Embryonic facial prominence (tissue), 1 donor: Measurements from ENCODE around the gene PRUNE2.
A peak's percentile ranks its signal among the peaks of the same experiment; 100 is the strongest.
"Not testable (repeated sequence)": the region's sequence is repeated elsewhere in the genome, so short reads cannot be mapped to it uniquely, and the experiment has no call there.

Source experiments
- DNase-seq: peaks from one replicate; pipeline ENCODE4 v3.0.0-alpha.2; 2016; ENCODE audit errors: extremely low spot score

The PRUNE2 gene

DNA sequence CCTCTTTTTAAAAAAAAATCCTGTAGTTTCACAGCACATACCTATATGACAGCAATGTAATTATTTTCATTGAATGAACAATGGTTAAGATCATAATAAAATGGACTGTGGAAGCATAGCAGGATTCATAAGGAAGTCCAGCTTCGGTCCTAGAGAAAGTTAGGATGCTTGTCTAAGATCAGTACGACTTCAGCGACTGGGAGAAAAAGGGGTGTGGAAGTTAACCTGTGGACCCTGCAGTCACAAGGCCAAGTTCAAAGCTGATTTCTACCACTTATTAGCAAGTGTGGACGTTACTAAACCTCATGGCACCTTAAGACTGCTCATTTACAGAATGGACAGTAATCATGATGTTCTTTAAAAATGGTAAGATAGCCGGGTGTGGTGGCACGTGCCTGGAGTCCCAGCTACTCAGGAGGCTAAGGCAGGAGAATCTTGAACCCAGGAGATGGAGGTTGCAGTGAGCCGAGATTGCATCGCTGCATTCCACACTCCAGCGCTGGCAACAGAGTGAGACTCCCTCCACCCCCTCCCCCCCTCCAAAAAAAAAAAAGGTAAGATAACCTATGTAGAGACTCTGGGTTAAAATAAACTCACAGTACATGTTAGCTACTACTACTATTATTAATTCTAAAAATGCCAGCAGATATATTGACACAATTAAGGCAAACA, 213.3 kb downstream of the PRUNE2 start:
- no peak for DNase-seq

DNA sequence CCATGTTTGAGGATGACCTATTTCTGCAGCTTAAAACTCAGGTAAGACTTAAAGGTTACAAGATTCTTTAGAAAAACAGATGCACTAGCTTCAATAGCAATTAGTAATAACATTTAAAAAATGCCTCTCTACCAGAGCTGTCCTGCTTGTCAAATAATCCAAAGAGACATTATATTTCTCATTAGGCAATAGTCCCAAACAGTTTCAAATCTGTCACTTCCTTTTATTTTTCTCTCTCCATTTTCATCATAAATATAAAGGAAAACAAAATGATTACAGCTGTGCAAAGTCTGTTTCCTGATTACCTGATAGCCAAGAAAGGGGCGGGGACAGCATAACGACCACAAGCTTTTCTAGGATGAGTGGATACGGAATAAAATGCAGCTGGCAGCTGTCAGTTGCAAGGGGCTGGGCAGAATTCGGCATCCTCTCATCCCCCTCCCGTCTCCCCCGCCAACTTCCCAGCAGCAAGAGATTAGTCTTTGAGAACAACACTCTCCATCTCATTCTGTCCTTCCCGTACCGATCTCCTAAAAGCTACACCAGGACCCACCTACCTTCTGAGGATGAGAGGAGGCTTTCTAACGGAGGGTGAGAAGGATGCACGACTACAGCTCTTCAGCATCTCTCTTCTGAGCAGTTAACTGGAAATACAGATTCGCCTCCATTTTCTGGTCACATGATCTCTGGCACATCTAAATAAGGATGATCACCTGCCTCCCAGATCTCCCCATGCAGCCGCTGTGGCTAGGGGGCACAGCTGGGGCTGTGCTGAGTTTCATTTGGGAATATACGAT, 214.2 kb downstream of the PRUNE2 start:
- DNase-seq = no peak

DNA sequence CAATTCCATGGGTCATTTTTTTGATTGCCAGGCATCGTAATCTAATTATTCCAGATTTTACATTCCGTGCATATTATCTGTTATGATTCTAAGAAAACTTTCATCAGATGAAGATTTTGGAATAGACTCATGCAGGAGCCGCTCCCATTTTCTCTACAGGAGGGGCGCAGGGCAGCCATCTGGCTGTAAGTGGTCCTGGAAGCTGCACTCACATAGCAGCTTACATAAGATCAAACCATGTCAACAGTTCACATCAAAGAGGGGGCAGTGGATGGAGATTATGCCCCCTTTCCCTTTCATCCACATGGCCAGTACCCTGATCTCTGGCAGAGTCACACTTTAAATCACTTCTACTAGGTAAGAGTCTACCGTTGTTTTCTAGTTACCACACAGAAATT, 214.9 kb downstream of the PRUNE2 start:
- no peak for DNase-seq

DNA sequence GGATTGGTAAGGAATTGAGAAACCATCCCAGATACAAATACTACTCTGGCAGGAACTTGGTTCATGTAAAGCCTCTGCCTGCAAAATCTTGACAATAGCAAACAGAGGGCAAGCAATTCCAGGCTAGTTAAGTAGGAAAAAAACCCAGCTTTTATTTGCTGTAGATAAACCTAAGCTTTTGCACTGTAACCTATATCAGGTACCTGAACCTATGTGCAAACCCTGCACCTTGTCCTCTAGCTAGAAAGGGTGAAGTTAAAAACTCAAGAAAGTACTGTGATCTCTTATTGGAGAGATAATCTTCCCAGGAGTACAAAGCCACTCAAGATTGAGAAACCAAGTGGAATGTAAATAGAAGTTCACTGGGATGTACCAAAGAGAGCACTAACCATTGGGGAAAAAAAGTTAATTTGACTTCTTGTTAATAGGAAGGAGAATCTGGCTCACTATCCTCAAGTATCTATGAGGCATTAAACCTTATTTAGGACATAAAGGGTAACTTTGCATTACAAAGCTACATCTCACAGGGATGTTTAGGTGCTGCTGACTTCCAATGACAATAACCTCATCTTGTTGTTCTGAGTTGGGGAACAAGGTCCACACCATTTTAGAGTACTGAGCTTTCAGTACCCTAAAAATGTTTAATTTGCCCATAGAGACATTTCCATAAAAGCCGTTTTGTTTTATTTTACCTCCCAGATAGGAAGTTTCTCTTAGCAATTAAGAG, 215.5 kb downstream of the PRUNE2 start:
- DNase-seq = no peak

DNA sequence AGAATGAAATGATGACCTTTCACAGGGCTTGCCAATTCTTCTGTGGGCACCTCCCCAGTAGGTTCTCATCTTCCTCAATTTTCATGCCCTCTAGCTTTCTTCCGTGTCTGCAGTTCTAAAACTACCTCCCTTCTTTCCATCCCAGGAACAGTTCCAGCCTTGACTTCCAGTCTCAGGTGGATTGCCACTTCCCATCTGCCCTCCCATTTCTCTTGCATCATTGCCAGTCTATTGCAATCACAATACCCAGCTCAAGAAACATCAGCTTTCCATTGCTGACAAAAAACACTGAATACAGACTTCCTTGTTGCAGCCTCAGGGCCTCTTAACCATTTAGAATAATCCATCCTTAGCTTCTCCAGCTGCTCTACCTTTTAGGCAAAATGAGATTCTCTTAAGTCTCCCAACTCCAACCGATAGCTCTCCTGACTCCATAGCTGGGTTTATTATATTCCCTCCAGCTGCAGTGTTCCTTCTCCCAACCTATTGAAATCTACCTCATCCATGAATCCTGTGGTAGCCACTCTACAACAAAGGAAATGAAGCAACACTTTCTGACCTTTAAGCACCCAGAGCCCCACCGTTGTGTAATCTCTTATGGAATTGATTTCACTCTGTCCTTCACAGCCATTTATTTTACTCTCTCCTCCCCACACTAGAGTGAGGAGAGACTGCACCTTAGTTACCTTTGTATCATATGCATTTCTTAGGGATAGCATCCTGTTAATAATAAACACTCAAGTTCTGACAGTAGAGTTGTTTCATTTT, 217.3 kb downstream of the PRUNE2 start:
- no peak for DNase-seq

DNA sequence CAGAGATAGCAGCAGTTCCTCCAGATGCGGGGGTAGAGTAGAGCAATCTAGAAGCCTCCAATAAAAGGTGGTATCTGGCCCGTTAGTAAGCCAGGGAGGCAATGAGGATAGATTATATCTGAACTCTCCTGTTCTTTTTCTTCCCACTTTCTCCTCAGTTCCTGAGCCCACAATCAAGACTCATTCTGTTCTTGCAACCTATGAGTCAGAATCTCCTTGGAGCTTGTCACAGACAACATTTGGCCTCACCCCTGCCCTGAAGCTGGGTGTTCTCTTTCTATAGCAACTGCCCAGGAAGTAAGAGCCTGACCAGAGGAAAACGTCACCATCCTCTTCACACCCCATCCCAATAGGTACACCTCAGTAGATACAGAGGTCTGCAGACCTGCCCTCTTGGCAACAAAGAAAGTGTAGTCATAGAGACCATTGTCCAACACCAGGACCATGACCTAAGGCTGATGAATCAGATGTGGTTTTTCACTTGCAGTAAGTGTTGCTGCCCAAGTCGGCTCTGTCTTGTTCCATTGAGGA, 218.0 kb downstream of the PRUNE2 start:
- DNase-seq = no peak

DNA sequence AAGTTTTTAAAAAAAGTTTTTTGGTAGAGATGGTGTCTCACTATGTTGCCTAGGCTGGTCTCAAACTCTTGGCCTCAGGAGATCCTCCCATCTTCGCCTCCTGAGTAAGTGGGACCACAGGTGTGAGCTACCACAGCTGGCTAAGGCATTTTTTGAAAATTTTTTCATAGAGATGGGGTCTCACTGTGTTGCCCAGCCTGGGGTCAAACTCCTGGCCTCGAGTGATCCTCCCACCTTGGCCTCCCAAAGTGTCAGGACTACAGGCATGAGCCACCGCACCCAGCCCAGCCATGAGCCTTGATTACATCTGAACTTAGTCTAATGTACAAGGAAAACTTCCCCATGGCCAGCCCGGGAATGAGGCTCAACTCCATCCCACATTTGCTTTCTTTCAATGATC, 219.2 kb downstream of the PRUNE2 start:
- DNase-seq = no peak

DNA sequence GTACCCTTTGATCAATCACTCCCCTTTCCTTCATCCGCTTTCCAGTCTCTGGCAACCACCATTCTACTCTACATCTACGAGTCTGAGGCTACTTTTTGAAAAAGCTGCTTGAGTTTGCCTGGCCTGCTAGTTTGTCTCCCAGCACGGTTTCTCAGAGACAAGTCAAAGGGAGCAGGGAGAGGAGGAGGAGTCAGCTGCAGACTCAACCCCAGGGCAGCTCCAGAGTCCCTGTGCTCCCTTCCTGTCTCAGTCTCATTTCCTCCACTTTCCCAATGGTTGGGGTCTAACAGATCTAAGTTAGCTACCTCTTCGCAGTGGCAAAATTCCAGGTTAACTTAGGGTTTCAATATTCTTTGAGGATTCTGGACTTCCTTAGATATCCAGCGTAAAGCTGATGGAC, 221.7 kb downstream of the PRUNE2 start:
- no peak for DNase-seq

DNA sequence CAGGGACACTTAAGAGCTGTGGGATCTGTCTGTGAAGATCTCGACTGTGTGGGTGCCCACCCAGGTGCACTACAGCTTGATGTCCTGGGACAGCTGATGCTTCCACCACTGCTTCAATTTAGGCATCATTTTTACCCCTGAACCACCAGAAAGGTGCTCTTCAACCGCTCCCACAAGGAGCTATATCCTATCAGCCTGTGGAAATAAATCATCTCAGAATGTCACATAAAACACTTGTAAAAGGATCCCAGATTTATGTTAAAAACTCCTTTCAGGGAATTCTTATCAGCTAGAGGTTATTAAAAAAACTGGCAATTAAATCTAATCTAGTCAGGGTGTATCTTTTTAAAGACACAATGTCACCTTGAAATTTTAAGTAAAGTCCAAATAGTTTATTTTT, 224.4 kb downstream of the PRUNE2 start:
- no peak for DNase-seq

DNA sequence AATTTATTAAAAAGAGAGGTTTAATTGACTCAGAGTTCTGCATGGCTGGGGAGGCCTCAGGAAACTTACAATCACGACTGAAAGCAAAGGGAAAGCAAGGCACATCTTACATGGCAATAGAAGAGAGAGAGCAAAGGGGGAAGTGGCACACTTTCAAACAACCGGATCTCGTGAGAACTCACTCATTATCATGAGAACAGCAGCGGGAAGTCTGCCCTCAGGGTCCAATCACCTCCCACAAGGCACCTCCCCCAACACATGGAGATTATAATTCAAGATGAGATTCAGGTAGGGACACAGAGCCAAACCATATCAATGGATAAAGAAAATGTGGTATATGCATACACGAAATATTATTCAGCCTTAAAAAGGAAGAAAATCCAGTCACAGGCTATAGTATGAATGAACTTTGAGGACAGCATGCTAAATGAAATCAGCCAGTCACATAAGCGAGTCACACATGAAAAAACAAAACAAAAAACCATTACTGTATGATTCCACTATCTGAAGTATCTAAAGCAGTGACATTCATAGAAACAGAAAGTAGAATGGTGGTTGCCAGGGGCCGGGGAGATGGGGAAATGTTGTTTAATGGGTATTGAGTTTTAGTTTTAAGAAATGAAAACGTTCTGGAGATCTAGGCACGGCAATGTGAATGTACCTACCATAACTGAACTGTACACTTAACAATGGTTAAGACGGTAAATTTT, 225.0 kb downstream of the PRUNE2 start:
- no peak for DNase-seq

DNA sequence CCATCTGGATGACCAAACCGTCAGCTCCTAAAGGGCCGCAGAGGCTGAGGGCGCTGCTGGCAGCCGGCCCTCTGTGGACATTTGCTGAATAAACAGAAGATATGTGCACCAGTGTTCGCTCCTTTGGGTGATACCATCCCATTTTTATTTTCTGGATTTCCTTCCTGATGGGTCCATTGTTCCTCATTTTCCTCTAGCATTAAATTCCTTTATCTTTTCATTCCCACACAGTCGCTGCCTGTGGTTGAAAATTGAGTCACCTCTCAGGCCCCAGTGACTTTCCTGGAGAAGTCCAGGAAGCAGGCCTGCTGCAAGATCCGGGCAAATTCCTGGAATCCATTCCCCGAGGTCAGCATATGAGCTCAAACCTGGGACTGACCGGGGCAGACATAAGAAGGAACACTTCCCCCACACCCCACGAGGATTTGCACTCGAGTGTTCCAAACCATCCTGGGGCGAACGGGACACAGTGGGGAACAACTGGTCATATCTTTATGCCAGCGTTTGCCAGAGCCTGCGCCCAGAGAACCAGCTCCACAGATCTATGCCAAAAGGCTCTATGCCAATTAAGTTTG, 228.3 kb downstream of the PRUNE2 start:
- DNase-seq = no peak

DNA sequence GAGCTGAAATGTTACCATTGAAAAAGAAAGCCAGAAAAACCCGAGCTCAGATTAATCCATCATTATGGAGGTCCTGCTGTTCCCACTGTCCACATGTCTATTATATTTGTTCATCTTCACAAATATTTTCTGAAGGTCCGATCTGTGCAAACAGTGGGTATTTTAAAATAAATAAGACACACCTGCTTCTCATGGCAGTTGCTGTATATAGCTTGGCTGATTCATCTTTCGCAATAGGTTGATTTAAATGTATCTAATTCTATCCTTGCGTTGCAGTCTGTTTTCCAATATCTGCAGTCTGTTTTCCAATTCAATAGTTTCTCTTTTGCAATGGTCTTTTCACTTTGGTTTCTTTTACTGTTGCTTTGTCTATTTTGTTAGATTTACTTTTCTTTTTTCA, 229.1 kb downstream of the PRUNE2 start:
- no peak for DNase-seq

DNA sequence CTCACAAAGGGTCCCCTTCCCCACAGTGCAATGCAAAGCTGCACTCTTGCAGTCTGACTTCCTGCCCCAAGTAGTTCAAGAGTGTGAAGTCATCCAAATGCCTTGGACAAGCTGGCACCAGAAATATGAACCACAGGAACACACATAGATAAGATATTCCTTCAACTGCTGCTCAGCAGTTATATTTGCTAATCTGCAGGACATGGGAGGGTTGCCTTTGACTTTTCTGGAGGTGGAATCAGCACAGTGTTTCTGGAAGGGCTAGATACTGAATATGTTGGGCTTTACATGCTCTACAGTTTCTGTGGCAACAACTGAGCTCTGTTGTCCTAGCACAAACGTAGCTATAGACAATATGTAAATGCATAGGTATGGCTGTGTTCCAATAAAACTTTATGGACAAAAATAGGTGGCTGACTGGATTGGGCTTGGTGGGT, 238.4 kb downstream of the PRUNE2 start:
- DNase-seq = no peak

DNA sequence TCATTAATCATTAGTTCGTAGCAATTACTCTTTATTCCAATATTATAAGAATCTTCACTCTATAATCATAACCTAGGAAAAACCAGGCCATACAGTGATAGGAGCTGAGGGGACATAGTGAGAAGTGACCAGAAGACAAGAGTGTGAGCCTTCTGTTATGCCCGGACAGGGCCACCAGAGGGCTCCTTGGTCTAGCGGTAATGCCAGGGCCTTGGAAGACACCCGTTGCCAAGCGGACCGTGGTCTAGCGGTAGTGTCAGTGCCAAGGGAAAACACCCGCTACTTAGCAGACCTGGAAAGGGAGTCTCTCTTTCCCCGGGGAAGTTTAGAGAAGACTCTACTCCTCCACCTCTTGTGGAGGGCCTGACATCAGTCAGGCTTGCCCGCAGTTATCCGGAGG, 239.9 kb downstream of the PRUNE2 start:
- DNase-seq = not testable (repeated sequence)

DNA sequence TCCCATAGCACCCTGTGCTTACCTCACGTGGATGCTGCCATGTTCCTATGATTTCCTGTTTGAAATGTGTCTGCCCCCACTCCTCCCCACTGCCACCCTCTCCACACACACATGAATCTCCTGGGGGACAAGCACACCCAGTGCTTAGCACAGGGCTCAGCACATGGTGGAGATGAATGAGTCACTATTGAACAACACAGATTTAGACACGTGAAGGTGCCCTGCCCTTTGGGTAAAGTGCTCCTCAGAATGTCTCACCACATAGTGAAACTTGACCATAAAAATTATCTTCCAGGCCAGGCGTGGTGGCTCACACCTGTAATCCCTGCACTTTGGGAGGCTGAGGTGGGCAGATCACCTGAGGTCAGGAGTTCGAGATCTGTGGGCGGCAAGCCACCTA, 240.5 kb downstream of the PRUNE2 start:
- DNase-seq = no peak

DNA sequence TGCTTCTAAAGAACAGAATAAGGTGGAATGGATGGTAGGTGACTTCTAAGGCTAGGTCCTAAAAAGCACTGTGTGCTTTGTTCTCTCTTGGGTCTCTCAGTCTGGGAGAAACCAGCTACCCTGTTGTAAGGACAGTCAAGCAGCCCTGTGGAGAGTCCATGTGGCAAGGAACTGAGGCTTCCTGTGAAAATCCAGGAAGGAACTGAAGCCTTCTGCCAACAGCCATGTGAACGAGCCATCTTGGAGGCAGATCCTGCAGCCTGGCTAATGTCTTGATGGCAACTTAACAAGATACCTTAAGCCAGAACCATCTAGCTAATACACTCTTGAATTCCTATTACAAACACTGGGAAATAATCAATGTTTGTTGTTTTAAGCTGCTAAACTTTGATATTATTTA, 241.8 kb downstream of the PRUNE2 start:
- DNase-seq = no peak

DNA sequence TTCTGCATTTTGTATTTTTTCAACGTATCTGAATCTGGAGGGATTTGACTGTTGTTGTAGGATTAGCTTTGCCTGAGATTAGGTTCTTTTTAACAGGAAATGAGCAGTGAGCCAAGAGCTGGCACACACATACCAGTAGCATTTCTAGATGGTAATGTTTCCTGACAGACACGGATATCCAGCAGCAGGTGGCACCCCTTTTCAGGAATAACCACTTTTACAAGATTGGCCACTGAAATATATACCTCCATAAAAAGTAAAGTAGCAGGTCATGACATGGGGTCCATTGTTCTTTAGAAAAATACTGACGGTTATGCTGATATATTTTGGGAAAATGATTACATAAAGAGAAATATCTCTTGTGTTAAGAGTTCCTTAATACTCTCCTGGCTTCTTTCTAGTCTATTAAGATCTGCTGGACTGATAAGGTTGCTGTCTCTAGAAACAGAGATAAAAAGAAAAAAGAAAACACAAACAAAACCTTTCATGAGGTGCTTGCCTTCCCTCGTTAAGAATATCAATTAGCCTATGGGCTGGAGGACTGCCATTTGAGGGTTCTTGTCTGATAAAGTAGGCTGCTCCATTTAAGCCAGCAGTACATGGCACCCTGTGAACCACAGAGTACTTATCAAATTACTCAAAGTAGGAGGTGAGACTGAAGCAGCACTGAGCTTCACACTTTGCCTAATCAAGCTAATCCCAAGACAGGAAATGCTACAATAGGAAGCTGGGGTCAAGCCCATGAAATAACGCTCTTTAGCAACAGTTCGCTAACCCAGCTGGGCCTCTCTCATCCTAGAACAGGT, 243.2 kb downstream of the PRUNE2 start:
- DNase-seq = no peak

DNA sequence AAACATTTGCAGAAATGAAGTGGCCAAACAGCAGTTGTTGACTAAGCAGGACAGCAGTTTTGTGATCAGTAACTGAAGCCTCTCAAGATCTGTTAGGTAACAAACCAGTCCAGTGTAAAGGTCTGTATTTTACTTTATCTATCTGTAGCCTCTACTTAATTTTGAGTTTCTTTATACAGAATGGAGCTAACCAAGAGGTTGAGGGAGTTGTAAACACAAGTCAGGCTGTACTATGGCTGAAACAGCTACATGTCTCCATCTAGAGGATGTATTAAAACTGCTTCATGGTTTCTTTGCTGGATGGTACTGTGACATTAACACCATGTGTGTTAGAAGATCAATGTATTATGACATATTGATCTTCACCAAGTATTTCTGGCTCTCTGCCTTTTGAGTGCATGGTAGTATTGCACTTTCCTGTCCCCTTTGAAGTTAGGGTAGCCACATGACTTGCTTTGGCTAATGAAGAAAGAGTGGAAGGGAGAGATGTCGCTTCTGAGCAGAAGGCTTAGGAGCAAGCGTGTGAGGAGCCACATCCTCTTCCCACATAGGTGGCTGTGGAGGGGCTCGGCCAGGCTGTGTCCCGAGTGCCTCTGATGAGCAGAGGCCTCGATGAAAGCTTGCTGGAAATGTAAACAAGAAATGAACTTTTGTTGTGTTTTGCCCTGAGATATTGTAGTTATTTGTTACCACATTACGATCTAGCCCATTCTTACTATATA, 247.2 kb downstream of the PRUNE2 start:
- peak; percentile 28 for DNase-seq

DNA sequence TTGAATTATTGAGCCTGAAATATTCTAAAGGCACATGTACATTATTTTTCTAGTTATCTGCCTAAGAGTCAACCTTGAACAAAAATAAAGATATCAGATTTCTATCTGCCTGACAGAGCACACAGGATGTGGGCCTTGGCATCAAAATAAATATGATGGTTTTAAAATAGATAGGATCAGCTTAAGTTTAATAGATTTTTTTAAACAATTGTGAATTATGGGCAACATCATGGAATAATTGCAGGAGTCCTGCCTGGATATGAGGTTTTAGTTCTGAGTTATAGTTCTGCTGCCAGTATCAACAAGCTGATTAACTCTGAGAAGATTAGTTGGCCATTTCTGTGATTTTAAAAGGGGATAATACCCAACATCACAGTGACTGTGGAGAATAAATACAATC, 248.6 kb downstream of the PRUNE2 start:
- no peak for DNase-seq
